ENCODE measurements around the gene CNTNAP2. TPM values are rescaled to one million over a fixed set of nuclear protein-coding genes. Genes with fewer than 3 reads are reported as not detected.

The CNTNAP2 gene
- total RNA-seq, 1 donor from 2014 or later: 9.2 TPM

DNA sequence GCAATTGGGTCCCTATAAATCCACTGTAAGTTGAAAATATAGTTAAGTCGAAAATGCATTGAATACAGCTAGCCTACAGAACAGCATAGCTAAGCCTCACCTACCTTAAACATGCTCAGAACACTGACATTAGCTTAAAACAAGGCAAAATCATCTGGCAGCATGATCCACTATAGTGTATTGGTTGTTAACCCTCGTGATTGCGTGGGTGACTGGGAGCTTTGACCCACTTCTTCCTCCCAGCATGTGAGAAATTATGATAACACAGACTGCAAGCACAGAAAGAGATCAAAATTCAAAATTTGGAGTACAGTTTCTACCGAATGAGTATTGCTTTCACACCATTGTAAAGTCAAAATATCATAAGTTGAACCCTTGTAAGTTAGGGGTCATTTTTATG lies 22.3 kb downstream of the CNTNAP2 start:
- TF ChIP-seq, protein P1, sequence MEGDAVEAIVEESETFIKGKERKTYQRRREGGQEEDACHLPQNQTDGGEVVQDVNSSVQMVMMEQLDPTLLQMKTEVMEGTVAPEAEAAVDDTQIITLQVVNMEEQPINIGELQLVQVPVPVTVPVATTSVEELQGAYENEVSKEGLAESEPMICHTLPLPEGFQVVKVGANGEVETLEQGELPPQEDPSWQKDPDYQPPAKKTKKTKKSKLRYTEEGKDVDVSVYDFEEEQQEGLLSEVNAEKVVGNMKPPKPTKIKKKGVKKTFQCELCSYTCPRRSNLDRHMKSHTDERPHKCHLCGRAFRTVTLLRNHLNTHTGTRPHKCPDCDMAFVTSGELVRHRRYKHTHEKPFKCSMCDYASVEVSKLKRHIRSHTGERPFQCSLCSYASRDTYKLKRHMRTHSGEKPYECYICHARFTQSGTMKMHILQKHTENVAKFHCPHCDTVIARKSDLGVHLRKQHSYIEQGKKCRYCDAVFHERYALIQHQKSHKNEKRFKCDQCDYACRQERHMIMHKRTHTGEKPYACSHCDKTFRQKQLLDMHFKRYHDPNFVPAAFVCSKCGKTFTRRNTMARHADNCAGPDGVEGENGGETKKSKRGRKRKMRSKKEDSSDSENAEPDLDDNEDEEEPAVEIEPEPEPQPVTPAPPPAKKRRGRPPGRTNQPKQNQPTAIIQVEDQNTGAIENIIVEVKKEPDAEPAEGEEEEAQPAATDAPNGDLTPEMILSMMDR (conservative IDR thresholded peaks at IDR 0.05; ENCODE audit: low read depth, low read length): no peak
- H3K4me3 ChIP-seq (ENCODE audit: low read depth, low read length): no peak overlapping the region
- DNase-seq (ENCODE audit: low read depth): no peak

DNA sequence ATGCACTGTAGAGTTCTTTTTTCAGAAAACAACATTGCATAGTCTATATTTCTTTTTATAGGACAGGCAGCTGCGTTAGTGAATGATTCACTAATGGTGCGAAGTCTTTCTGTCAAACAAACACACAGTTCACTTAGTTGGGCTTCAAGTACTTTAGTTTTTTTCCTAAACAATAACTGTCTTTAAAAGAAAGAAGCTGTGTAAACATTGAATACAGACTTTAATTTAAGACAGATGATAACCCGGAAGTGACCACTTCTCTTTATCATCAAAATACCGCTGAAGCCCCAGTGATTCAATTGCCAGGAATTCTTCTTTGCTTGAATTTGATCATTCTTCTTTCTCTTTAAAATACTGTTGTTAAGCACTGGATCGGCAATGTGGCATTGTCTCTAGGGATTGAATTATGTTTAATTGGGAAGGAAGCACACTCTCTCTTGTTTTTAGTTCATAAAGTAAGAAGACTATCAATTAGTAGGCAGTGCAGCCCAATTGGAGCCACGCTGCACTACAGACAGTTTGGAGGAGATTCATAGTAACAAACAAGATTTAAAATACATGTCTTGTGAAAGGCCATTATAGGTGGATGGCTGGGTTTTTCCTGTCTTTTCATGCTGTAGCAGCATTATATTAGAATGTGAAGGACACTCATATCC lies 30.4 kb downstream of the CNTNAP2 start:
- DNase-seq (ENCODE audit: low read depth): no peak
- H3K4me3 ChIP-seq (ENCODE audit: low read depth, low read length): no peak overlapping the region
- TF ChIP-seq, protein P1 (conservative IDR thresholded peaks at IDR 0.05; ENCODE audit: low read depth, low read length): no peak

DNA sequence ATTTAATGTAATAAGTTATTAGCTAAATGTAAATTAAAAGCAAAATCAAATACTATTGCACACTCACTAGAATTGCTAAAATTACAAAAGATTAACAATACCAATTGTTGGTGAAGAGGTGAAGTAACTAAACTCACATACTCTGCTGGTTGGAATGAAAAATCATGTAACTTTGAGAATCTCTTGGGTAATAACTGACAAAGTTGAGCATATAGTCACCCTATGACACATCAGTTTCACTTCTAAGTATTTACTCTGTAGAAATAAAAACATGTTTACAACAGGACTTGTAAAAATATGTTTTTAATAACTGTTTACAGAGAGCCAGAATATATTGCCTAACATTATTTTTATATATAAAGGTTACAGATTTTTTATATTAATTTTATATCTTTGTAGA lies 33.6 kb downstream of the CNTNAP2 start:
- TF ChIP-seq, protein P1 (conservative IDR thresholded peaks at IDR 0.05; ENCODE audit: low read depth, low read length): no peak
- H3K4me3 ChIP-seq (ENCODE audit: low read depth, low read length): no peak overlapping the region
- DNase-seq (ENCODE audit: low read depth): no peak

DNA sequence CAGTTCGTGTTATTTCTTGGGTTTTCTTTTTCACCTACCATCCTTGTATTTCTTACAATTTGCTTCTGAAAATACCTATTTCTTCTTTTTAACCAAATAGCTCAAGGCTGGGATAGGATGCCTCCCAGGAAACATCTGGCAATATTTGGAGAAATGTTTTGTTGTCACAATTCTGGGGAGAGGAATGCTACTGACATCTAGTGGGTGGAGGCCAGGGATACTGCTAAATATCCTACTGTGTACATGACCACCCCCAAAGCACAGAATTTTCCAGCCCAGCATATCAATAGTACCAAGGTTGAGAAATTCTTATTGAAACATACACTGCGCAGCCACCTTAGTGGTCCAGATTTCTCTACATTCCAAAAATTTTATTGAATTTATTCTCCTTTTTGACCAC lies 55.5 kb downstream of the CNTNAP2 start:
- H3K4me3 ChIP-seq (ENCODE audit: low read depth, low read length): no peak overlapping the region
- TF ChIP-seq, protein P1 (conservative IDR thresholded peaks at IDR 0.05; ENCODE audit: low read depth, low read length): no peak
- no peak for DNase-seq (ENCODE audit: low read depth)

DNA sequence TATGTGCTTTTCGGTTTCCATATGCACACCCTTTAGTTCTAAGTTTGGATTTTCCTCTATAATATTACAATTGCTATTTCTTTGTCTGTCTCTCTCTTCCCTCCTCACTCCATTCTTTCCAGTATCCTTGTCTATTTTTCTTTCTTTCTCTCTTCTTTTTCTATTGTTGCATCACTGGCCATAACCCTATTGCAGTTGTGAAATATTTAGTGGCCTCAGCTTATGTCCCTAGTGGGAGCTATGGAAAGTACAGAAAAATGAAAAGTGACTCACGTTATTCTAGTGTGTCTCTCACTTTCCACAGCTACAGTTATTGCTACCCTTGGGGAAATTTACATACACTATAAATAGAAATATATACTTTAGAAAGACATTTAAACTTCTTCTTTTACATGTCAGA lies 59.1 kb downstream of the CNTNAP2 start:
- no peak for DNase-seq (ENCODE audit: low read depth)
- TF ChIP-seq, protein P1 (conservative IDR thresholded peaks at IDR 0.05; ENCODE audit: low read depth, low read length): no peak
- no peak overlapping the region for H3K4me3 ChIP-seq (ENCODE audit: low read depth, low read length)

DNA sequence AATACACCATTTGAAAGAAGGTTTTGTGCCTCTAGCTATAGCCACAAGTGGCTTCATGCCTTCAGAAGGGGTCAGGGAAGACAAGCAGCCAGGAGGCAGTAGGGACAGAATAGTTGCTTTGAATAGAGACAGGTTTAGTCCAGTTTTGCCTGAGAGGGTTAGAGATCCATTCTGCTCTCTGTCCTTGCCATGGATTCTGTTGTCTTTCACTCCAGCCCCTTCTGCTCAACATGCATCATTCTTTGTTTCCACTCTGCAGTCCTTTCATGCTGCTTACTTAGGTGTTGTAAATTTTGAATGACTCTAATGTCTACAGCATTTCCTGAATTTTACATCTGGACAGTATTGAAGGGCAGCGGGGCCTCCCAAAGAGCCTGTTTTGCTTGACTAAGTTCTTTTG lies 60.3 kb downstream of the CNTNAP2 start:
- TF ChIP-seq, protein P1 (conservative IDR thresholded peaks at IDR 0.05; ENCODE audit: low read depth, low read length): no peak
- H3K4me3 ChIP-seq (ENCODE audit: low read depth, low read length): no peak overlapping the region
- DNase-seq (ENCODE audit: low read depth): no peak

DNA sequence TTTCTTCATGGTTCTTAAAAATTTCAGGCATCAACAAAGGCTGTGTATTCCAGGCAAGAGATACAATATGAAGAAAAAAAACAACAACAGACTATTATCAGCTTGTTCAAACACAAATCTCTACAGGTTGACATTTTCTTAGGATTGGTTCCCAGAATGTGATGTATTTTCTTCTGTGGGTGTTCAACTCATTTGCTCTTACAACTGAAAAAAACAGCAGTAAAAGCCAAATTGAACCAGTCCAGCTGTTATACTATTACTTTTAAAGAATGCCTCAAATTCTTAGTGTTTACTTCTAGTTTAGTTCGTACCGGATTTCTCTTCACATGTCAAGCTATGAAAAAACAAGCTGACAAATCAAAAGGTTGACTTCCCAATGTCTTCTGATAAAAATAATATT lies 60.7 kb downstream of the CNTNAP2 start:
- no peak overlapping the region for H3K4me3 ChIP-seq (ENCODE audit: low read depth, low read length)
- DNase-seq (ENCODE audit: low read depth): no peak
- TF ChIP-seq, protein P1 (conservative IDR thresholded peaks at IDR 0.05; ENCODE audit: low read depth, low read length): no peak
